ENCODE results near the gene B4GALT5.

- TF ChIP-seq CTCF (IDR thresholded peaks at IDR 0.05) (no peak), POLR2A (IDR thresholded peaks at IDR 0.05) (no peak)
These were observed 30.9 kb downstream of the B4GALT5 start for GRCh38 chr20:49682798-49683197.
